Medulla oblongata (tissue), 1 donor: ENCODE results near the gene MMP20.
"Not testable (repeated sequence)": the region's sequence is repeated elsewhere in the genome, so short reads cannot be mapped to it uniquely, and the experiment has no call there.

Source experiments
- DNase-seq: peaks from one replicate; pipeline ENCODE4 v3.0.0-alpha.2; 2015; ENCODE audit errors: extremely low spot score

Gene MMP20, protein sequence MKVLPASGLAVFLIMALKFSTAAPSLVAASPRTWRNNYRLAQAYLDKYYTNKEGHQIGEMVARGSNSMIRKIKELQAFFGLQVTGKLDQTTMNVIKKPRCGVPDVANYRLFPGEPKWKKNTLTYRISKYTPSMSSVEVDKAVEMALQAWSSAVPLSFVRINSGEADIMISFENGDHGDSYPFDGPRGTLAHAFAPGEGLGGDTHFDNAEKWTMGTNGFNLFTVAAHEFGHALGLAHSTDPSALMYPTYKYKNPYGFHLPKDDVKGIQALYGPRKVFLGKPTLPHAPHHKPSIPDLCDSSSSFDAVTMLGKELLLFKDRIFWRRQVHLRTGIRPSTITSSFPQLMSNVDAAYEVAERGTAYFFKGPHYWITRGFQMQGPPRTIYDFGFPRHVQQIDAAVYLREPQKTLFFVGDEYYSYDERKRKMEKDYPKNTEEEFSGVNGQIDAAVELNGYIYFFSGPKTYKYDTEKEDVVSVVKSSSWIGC

GRCh38 chr11:102625177-102625576 is at the start of gene MMP20:
Gene MMP20, minus strand, starts transcription at chr11:102625332. Its CDS starts 13 bp downstream, at chr11:102625319.
- no peak for DNase-seq

GRCh38 chr11:102669664-102670063 is 44.5 kb upstream of the MMP20 start:
- no peak for DNase-seq

DNA sequence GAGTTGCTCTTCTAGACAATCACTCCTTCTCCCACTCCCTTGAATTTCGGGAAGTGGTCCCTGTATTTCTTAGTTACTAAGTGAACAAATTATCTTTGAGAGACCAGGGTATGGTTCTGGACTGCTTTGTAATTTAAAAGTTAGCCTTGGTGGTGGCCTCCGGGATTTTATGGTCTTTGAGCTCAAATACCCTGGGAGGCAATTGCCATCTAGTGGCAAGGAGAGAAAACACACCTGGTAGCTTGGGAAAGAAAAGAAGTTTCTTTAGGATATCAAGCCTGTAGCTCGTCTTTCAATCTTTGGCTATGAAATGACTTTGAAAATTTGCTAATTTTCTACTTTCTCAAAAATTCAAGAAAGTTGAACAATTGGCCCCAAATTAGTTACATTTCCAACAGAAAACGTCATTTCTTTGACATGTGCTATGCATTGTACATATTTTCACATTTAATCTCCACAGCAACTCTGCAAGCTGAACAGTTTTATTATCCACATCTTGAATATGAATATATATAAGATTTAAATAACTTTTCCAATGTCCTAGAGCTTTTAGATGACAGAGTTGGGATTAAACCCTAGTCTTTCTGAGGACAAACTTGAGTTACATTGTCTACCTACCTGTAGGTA is 41.3 kb upstream of the MMP20 start:
- peak; percentile 67 for DNase-seq

GRCh38 chr11:102664001-102664752 is 39.0 kb upstream of the MMP20 start:
- DNase-seq, result no peak

DNA sequence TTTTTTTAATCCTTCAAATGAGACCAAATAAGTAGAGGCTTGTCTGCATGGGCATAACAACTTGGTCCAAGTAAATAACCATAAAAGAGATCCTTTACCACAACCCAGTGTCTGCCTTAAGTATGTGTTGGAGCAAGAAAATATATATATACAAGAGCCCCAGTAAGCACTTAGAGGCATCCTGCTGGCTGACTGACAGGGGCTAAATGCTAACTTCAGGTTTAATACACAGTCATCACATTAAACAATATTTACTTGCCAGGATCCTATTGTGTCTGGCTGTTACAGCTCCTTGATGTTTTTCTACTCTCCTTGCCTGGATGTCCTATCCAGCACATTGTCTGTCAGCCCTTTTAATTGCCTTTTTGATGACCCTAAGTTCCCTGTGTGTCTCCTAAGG is 37.5 kb upstream of the MMP20 start:
- DNase-seq, result no peak

DNA sequence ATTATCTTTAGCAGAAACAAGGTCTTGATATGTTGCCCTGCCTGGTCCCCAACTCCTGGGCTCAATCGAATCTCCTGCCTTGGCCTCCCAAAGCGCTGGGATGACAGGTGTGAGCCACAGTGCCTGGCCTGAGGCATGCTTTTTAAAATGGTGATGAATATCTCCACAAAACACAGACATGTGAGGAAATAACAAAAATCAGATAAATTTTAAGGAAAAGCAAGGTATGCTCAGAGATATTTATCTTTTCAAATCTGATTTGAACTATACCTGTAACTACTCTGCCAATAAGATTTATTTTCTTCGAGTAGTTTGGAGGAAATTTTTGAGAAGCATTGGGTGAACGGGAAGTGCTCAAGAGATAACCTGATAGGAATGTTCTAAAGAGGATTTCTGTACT is 35.9 kb upstream of the MMP20 start:
- no peak for DNase-seq

DNA sequence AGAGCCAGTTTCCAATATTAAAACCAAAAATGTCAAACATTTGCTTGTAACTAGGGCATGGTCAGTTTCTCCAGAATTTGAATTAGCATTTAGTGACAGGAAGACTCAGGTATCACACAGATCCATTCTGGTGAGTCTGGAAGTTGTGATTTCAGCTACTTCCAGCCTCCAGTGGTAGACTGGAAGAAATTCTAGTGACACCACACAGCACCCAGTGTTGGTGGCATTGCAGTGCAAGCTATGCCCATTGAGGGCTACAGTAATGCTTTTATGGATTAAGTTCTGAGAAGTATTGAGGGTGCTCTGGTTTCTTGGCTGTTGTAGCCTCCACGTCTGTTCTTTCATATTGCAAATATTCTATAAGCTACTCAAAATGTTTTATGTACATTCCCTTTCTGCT is 31.4 kb upstream of the MMP20 start:
- DNase-seq, result no peak

- DNase-seq, result no peak
These were observed 30.4 kb upstream of the MMP20 start for GRCh38 chr11:102655547-102655946.

- no peak for DNase-seq
These were observed 29.6 kb upstream of the MMP20 start for GRCh38 chr11:102654761-102655160.

GRCh38 chr11:102653744-102654291 is 28.7 kb upstream of the MMP20 start:
- no peak for DNase-seq

GRCh38 chr11:102647430-102647829 is 22.3 kb upstream of the MMP20 start:
- DNase-seq, result no peak

DNA sequence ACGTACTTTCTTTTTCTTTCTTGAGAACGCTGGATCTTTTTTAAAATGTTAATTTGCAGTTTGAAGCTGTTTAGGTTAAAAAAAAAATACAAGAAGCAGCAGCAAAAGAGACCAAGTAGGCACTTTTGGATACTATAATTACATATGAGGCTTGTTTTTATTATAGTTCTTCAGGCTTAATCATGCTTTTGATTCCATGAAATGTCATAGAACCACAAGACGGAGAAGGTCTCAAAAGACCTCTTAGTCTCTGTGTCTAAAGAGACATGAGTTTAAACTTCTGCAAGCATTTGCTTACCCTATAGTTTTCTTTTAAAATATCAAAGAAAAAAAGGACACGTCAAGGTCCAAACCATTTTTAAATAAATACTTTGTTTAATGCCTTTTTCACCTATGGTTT is 18.8 kb upstream of the MMP20 start:
- DNase-seq, result no peak

DNA sequence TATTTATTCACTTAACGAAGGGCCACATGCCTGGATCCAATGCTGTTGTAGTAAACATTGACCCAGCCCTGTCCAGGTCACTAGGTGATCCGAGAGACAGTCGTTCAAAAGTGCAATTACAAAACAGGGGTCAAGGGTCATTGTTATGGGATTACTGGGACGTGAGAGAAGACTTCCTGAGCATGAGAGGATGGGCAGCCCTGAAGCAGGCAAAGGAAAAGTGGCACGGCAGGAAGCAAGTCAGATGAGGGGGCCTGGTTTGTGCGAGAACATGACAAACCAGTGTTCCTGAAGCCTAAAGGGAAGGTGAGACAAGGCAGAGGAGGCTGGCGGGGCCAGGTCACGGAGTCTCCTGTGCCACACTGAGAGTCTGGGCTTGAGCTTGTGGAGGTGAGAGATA is 15.8 kb upstream of the MMP20 start:
- no peak for DNase-seq

GRCh38 chr11:102639656-102640055 is 14.5 kb upstream of the MMP20 start:
- no peak for DNase-seq

- DNase-seq, result no peak
These were observed 12.6 kb upstream of the MMP20 start for GRCh38 chr11:102637731-102638130.

GRCh38 chr11:102633385-102634026 is 8.4 kb upstream of the MMP20 start:
- no peak for DNase-seq

- DNase-seq, result no peak
These were observed 6.9 kb upstream of the MMP20 start for GRCh38 chr11:102632026-102632425.

DNA sequence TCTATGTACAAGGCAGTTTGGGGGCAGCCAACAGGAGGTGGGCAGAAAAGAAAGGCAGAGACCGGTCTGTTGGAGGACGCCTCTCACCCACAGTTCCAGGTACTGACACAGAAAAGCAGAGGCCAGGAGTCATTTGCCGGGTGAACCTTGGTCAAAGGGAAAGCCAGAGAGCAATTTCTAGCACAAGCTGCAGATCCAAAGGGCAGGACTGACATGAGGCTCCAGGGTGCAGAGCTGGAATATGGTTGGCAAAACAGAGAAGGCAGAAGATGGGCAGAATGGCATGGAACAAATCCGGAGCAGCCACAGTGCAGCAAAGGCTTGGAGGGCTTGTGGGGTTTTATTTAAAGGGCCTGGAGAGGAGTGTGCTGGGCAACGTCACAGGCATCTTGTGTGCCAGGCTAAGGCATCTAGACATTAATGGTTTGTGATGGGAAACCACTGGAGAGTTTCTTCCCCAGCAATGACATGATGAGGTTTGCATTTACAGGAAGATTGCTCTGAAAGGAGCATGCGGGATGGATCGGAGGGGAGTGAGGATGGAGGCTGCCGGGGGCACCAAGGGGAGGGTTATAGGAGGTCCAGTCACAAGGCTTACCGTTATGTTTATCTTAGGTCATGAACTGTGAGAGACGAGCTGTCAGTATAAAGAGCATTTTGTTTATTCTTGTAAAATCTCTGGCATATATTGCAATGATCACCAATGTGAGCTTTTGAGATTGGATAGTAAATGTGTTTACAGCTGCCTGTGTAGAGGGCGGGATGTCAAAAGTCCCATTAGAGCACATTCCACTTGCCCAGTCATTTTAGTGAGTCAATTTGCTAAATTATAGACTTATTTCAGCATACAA is 5.7 kb upstream of the MMP20 start:
- no peak for DNase-seq

DNA sequence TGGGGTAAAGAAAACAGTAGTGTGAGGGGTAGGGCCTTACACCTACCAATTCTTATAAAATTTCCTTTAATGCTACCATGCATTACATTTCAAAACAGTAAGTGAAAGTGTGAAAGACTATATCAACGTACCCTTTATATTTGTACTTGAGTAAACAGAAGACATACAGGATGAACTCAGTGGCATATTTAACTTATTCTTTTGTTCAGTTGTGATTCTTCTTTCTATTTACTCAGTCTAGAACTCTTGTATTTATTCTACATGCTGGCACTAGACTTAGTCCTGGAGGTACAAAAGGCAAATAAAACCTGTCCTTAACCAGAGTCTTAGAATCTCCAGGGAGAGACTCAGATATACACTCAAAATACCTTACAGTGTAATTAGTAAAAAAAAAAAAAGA is 4.8 kb upstream of the MMP20 start:
- DNase-seq, result not testable (repeated sequence)

DNA sequence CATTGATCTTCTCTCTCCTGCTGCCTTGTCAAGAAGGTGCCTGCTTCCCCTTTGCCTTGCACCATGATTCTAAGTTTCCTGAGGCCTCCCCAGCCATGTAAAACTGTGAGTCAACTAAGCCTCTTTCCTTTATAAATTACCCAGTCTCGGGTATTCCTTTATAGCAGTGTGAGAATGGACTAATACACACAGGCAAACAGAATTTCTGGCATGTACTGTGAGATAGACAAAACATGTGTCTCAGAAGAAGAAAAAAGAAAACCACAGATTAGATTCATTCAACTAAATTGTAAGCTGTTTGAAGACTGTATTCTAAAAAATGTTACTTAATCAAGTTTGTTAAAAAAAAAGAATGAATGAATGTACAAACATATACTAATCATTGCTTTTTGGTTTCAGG is 1.5 kb upstream of the MMP20 start:
- DNase-seq, result no peak

- DNase-seq, result no peak
These were observed 1.1 kb downstream of the MMP20 start for GRCh38 chr11:102623998-102624397.
